SK-N-SH (cell line): ENCODE data around the gene INTS1.

Experiments used
- CTCF ChIP-seq: fragments of 200-600 bp; sonication (generic); IDR thresholded peaks from 2 replicates; pipeline ENCODE4 v1.6.1; 2017; ENCODE audit warnings: antibody characterized with exemption, mild to moderate bottlenecking, moderate library complexity
- PBX3 ChIP-seq: IDR thresholded peaks from 2 replicates; pipeline ENCODE4; 2012
- POLR2AphosphoS5 ChIP-seq: IDR thresholded peaks from 2 replicates; pipeline ENCODE4 v1.6.1; 2012; ENCODE audit warnings: low read depth, low read length

GRCh38 chr7:1500064-1500807 lies 4.0 kb downstream of the INTS1 start:
- no peak for TF ChIP-seq CTCF
- no peak for TF ChIP-seq PBX3
- TF ChIP-seq POLR2AphosphoS5: no peak
